T1000 (cell line): ENCODE results near the gene RASAL2.
"Not testable (repeated sequence)": the region's sequence is repeated elsewhere in the genome, so short reads cannot be mapped to it uniquely, and the experiment has no call there.

Source experiments
- DNase-seq: peaks from one replicate; lab custom pipeline; 2025; ENCODE audit warnings: mixed read lengths; lab: John Stamatoyannopoulos, UW

RASAL2 gene

DNA sequence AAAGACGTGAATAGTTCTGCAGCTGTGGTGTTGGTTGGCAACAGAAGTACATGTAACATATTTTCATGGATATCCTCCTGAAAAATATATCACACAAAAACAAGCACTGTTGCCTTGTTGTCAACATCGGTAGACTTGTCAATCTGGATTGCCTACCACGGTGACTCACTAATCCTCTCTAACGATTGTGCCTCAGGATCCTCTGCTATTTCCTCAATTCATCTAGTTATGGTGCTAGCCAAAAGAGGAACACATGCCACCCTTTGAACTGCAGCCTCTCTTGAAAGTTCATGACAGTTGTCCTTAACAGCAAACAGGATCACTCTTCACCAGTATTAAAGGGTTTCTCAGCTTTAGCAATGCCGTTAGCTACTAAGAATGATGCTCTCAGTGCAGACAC is 25.7 kb downstream of the RASAL2 start:
- no peak for DNase-seq

DNA sequence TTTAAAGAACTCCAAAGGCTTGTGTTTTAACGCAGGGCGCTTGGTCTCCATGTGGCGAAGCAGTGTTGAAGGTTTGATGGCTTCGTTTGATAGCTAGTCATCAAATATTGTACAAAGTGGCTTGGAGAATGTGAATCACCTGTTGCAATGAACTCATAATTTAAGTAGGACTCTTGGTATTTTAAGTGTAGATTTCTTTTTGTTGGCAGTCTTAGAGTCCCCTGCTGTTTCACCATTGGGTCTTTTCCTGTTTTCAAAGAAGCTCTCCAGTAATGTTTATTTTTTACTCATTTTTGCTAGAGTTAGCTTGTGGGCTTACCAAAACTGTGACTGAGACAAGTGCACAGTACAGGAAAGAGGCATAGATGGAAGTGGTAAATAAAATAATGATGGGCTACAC is 26.2 kb downstream of the RASAL2 start:
- no peak for DNase-seq

DNA sequence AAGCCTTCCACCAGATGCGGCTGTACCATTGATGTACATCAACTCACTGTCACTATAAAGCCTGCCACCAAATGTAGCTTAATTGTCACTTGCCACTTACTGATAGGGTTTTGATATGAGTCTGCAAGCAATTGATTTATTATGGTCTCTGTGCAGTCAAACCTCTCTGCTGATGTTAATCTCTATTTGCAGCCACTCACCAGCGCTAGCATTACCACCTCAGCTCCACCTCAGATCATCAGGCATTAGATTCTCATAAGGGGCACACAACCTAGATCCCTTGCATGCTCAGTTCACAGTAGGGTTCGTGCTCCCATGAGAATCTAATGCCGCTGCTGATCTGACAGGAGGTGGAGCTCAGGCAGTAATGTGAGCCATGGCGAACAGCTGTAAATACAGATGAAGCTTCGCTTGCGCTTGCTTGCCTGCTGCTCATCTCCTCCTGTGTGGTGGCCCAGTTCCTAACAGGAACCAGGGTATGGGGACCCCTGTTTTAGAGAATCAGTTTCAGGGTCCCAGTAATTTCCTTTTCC is 26.7 kb downstream of the RASAL2 start:
- DNase-seq = not testable (repeated sequence)

DNA sequence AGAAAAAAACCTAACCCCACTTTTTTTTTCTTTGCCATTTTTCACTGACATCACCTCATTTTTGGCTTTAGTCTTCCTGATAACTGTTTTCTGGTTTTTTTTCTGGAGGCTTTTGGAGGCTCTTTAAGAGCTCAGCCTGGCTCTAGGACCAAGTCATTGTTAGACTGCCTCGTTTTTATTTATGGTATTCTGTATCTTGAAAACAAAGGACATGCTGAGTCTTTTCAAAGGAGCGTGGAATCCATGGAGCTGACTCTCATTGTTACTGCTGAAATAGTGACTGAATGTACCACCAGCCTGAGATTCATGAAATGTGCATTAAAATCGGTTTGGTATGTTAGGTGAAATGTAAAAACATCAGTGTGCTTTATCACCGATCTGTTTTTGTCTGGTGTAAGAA is 28.0 kb downstream of the RASAL2 start:
- DNase-seq = no peak

DNA sequence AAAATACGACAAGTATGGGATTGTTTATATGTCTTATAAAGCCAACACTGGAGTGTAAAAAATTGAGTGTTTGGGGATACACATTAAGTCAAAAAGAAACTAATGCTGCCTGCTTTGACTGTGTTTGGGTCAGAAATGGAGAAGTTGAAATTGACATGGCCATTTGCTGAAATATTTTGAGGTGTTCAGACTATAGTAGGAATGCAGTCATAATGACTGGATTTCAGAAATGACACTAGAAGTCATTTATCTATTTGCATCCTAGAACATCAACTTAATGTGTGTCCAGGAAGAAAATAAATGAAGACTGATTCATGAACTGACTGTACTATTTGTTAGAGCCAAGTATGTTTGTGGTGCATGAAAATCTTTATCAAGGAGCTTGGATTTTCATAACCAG is 28.4 kb downstream of the RASAL2 start:
- no peak for DNase-seq

DNA sequence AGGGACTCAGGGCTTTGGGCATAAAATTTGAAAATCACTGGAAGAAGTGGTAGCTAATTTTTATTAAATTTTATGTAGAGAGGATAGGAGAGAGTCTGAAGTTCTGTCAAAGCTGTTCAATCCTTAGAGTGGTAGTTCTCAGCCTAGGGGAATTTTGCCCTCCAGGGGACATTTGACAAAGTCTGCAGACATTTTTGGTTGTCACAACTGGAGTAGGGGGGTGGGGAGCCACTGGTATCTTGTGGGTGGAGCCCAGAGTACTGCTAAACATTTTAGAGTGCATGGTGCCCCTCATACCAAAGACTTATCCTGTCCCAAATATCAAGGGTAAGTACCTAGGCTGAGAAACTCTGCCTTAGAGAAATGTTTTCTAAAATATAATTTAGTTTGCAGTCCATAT is 30.2 kb downstream of the RASAL2 start:
- DNase-seq = no peak

DNA sequence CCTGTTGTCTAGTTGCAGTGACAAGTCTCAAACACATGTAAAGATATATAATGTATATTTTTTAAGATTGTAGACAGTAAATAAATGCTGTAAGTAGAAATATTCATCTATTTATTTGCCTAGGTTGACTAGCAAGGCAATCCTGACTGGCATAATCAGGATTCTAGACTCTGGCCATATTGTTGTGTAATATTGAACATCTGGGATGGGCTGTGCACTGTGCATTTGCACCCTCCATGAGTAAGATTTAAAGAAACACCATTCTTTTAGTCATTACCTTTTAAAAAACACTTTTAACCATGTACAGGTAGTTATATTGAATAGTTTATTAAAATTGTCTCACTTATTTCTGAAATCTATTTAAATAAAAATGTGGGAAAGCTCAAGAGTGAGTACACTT is 32.4 kb downstream of the RASAL2 start:
- DNase-seq = no peak

DNA sequence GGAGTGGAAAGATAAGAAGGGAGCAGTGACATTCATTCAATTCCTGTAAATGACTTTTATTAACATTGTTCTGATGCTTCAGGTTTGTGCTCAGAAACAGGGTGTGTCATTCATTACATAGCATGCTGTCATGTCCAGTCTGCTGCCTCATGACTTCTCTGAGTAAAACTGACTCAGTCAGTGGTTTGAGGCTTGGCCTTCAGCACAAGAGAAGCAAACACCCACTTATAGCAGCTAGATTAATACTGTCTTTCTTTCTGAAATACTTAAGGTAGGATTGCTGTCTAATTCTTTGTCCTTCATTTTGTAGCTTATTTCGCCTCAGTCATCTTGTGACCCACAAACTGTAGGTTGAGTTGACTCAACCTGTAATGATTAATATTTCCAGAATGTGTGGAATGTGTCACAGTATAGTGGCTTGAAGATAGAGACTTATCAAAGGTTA is 32.9 kb downstream of the RASAL2 start:
- peak; percentile 37 for DNase-seq

DNA sequence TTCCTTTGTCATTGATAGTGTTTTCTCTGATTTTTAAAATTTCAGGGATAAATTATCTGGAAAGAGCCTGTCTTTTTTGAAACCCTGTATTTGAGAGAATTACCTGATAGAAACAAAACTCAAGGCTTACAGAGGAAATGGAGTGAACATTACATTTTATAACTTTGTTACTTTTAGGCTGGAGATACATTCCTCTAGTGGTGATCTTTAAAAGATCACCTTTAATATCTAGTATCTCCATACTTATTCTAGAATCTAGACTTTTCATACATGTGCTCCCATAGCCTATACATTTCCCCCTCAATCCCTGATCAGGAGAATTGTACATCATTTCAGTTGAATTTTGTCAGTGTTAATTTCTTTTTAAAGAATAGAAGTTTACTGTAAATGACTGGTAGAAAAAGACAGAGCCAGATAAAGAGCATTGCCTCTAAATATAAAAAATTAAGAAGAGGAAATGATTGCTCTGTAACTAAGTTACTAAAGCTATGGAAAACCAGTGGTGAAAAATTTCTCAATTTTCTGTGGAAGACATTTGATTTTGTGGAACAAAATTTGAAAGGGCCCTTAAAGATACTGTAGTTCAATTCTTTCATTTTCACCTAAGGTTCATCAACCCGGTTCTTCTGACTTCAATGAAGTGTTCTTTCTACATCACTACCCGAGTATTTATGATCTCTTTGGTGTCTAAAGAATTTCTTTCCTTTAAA is 33.7 kb downstream of the RASAL2 start:
- no peak for DNase-seq

DNA sequence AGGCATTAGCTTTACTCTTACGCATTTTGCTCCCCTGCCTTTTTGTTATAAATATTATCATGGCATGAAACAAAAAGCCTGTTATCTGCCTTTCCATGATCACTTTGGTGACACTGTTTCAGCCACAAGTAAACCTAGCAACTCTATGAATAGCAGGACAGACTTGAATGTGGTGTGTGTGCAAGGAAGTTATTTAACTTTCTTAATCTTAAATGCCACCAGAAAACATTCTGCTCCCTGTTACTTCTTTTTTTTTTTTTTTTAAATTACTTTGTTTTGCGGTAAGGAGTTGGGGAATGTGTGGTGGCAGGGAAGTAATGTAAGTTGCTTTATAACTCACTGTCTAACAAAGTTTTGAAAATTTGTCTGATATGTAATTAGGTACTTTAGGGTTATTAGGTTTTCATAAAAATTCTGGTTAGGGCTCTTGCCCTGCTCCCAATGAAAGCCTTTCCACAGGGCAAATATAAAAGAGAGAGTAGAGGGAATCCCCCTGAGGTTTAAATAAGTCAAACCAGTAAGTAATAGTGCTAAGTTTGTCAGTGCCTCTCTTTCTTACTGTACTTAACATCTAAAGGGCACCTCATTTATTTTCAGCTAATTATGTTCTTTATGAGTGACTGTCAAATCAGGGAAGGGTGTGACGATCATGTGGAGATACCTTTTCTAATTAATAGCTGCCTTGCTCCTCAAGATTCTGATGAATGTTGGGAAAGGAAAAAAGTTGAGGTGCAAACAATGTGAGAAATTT is 39.5 kb downstream of the RASAL2 start:
- DNase-seq = no peak

DNA sequence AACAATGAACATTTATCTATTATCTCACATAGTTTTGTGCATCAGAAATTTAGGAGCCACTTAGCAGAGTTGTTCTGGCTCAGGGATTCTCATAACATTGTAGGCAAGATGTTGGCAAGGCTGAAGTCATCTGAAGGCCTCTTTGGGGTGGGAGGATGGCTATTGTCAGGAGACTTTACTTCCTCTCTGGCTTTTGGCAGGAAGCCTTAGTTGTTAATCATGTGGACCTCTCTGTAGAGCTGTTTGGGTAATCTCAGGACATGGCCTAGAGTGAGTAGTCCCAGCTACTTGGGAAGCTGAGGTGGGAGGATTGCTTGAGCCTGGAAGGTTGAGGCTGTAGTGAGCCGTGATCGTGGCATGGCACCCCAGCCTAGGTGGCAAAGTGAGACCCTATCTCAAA is 40.2 kb downstream of the RASAL2 start:
- DNase-seq = no peak

DNA sequence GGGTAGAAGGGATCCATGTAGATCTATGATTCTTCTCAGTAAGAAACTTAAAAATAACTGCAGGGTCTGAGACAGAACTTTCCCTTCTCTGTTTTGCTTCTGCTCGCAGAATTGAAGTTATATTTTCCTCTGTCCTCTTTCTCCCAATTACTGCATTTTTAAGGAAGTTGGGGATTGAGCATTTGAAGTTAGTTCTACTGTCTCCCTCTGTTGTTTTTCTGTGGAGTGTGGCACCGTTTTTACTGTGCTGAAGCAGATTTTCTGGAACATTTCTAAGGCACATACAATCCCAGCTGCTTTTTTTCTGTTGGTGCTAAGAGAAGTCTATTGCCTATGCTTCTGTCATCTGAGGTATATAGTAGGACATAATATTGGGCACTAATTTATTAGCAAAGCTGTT is 43.3 kb downstream of the RASAL2 start:
- no peak for DNase-seq

DNA sequence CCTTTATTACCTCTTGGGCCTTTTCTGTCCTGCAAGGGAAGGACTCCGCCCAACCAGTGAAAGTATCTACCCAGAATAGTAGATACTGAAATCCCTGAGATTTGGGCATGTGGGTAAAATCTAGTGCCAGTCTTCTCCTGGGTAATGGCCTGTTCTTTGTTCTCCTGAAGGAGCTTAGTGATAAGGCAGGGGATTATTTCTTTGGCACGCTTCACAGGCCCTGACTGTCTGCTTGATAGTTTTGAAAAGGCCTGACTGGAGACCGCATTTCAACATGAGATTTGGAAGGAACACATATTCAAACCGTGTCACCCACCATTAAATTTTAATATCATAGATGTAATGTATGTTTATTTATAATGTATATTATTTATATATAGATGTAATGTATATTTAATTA is 48.9 kb downstream of the RASAL2 start:
- DNase-seq = no peak

DNA sequence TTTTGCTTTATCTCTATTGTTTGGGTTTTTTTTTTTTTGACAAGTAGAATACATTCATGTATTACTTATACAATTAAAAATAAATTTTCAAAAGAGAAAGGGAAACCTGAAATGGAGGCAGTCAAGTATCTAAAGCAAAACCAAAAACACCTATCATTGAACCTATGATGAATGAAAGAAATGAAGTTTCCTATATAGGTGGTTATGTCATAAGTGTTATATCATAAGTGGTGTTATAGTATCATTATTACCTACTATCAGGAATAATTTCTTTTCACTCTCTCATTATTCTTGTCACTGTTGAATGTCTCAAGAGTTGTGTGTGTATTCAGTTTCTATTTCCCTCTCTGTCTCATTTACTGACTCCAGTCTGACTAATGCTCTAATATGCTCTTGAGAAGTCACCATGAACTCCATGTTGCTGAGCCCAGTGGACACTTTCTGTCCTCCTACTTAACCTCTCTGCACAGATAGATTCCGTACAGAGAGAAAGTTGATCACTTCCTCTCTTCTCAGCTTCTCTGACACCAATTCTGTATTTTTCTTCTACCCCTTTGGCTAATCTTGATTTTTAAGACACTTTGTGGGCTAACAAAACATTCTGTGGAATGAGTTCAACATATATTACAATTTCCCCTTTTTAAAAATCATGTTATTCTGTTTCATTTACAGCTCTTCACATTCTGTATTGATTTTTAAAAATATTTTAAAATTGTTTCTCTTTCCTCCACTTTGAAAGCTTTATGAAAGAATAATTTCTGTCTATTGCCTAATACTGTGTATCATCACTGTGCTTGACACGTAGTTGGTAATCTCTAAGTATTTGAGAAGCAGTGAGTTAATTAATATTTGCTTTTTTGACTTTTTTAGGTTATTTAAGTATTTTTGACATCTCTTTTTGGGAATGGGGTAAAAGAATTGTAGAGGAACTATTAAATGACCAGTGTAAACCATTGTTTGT is 50.1 kb downstream of the RASAL2 start:
- DNase-seq = no peak

DNA sequence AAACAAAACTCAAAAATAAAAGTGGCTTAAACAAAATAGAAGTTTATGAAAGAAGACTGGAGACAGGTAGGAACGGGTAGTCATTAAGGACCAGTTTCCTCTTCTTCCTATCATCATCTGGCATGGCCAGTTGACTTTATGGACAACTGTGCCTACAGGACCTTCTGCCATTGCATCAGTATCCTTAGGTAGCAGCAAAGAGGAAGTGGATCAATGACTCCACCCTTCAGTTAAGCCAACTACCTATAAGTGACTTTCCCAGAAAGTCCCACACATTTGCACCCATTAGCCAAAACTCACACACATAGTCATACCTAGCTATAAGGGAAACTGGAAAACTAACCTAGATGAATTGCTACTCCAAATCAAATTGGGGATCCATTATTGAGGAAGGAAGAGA is 51.7 kb downstream of the RASAL2 start:
- no peak for DNase-seq

DNA sequence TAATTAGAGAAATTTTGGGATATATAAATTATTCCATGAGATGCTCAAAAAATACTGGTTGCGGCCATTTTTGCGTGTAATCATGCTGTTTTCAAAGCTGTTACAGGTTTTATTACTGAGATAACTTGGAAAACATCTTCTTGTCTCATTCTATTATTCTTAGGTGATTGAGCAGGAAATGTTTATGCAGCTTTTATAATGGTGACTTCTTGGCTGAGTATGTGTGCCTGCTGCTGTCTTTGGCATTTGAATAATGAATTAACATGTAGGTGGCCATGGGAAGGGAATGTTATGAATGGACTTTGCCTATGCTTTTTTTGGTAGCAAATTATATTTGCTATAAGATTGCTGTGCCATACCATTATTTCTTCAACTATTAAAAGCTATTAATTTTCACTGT is 52.5 kb downstream of the RASAL2 start:
- no peak for DNase-seq

DNA sequence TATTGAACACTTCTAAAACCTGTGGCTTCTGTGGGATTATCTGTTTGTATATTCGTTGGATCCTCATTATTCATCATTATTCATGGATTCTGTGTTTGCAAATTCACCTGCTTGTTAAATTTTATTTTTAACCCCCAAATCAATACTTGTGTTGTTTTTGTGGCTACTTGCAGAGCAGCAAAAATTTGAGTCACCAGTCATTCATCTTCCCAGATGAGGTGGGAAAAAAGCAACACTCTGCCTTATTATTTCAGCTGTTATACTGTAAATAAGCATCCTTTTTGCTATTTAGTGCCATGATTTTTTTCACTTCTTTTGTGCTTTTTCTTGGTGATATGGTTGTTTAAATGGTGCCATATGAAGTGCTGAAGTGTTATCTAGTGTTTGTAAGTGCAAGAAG is 56.7 kb downstream of the RASAL2 start:
- no peak for DNase-seq

DNA sequence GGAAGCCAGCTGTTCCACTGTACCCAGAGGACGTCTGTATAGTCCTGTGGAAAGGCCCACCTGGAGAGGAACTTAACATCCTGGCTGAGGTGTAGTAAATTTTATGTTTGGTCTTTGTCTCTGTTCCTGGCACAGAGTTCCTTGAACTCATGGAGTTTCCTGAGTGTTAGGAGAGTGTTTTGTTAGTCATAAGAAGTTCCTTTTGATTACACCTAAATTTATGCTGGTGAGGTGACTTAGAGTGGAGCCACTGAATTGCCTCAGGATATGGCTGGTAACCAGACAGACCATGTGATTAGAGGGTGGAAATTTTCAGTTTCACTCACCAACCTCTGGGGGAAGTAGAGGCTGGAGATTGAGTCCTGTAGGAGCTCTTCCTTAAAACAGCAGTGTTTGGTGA is 57.9 kb downstream of the RASAL2 start:
- no peak for DNase-seq

DNA sequence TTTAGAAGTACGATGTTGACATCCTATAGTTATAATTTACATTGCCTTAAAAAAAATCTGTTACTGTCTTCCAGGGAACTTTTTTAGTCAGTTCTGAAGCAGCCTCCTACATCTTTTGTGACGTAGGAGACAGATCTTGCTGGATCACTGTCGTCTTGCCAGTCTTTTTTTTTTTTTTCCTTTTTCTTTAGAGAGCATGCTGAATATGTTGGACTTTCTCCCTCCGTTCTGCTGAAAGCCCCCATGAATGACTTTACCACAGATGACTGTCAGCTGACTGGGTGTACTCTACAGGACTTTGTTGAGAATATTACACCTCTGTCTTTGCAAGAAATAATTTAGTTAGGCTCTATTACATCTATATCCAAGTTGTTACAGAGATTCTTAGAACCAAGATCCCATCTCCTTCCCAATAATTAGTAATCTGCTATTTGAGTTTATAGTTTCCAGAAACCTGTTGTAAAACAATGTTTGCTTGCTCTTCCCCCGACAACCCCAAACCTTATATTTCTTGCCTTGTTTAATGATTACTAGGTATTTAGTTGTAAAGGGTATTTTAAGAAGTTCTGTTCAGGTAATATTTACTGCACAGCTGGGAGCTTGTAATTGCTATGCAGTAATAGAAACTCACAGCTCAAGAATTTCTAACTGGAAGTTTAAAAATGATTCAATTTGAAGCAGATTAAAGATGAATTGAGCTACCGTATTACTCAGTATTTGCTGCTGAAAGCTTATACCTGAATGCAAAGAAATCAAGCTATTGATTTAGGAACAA is 61.8 kb downstream of the RASAL2 start:
- no peak for DNase-seq

DNA sequence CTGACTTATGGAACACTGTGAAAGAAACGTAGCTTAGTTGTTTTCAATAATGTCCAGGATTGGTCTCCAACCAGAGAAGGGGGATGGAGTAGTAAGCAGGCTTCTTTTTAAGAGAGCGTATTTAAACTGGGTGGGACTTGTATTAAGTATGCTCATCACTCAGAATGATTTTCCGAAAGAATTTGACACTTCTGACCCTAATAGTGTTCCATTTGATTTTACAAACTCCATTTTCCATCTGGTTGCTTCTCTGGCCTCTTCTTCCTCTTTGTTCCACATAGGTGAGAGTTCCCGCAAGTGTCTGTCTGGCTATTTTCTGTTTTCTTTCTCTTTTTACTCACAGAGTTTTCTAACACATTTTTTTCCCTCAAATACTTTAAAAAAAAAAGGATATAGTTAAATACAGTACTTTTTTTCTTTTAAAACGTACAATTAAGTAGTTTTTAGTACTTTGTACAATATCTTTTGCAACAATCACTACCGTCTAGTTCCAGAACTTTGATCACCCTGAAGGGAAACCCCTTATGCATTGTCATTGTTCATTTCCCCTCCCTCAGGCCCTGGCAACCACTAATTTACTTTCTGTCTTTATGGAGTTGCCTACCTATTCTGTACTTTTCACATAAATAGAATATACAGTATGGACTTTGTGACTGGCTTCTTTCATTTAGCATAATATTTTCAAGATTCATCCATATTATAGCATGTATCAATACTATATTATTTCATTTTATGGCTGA is 67.0 kb downstream of the RASAL2 start:
- DNase-seq = no peak

DNA sequence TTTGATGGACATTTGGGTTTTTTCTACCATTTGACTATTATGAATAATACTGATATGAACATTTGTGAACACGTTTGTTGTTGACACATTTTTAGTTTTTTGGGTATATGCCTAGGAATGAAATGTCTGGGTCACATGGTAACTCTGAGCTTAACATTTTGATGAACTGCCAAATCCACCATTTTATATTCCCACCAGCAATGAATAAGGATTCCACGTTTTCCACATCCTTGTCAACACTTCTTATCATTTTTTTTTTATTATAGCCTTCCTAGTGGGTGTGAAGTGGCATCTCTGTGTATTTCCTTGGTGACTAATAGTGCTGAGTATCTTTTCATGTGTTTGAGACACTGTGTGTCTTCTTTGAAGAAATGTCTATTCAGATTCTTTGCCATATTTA is 67.6 kb downstream of the RASAL2 start:
- no peak for DNase-seq
